ENCODE data around the gene MBNL1. TPM values are rescaled to one million over a fixed set of nuclear protein-coding genes. Genes with fewer than 3 reads are reported as not detected.

MBNL1 gene
- total RNA-seq, 1 donor from 2014 or later, result 229 TPM

GRCh38 chr3:152253514-152253913 lies 15.2 kb upstream of the MBNL1 start:
- no peak overlapping the region for H3K27ac ChIP-seq
- intact Hi-C loops (cut with DNase I), result no loop called here
- peaks cover 22% of the 10 kb centered on the region for H3K4me1 ChIP-seq
- H3K4me3 ChIP-seq, result no peak overlapping the region
- ATAC-seq, result peak; percentile 48
- H3K9me3 ChIP-seq, result no peaks in the 10 kb centered on the region
- TF ChIP-seq CTCF (IDR thresholded peaks at IDR 0.05), result no peak
- no peaks in the 10 kb centered on the region for H3K36me3 ChIP-seq
- no peak for DNase-seq
- no peaks in the 10 kb centered on the region for H3K27me3 ChIP-seq

- Histone ChIP-seq H3K36me3 (no peaks in the 10 kb centered on the region), H3K9me3 (no peaks in the 10 kb centered on the region), H3K4me1 (peaks cover 27% of the 10 kb centered on the region), H3K4me3 (no peak overlapping the region), H3K27ac (no peak overlapping the region), H3K27me3 (no peaks in the 10 kb centered on the region)
- intact Hi-C loops (cut with DNase I), result no loop called here
- TF ChIP-seq CTCF (IDR thresholded peaks at IDR 0.05), result no peak
- no peak for DNase-seq
- ATAC-seq, result no peak
Observed at GRCh38 chr3:152254041-152254440, 14.7 kb upstream of the MBNL1 start.

- intact Hi-C loops (cut with DNase I), result no loop called here
- H3K4me3 ChIP-seq, result no peak overlapping the region
- peaks cover 36% of the 10 kb centered on the region for H3K4me1 ChIP-seq
- H3K9me3 ChIP-seq, result no peaks in the 10 kb centered on the region
- ATAC-seq, result no peak
- H3K27ac ChIP-seq, result no peak overlapping the region
- DNase-seq, result no peak
- H3K27me3 ChIP-seq, result no peaks in the 10 kb centered on the region
- no peaks in the 10 kb centered on the region for H3K36me3 ChIP-seq
- TF ChIP-seq CTCF (IDR thresholded peaks at IDR 0.05), result no peak
Observed at GRCh38 chr3:152255290-152255689, 13.4 kb upstream of the MBNL1 start.

GRCh38 chr3:152256851-152257562 lies 11.7 kb upstream of the MBNL1 start:
- Histone ChIP-seq H3K4me1 (peaks cover 36% of the 10 kb centered on the region), H3K9me3 (no peaks in the 10 kb centered on the region), H3K27ac (peak overlapping the region; percentile 86), H3K27me3 (no peaks in the 10 kb centered on the region), H3K36me3 (no peaks in the 10 kb centered on the region), H3K4me3 (no peak overlapping the region)
- ATAC-seq, result no peak
- TF ChIP-seq CTCF (IDR thresholded peaks at IDR 0.05), result no peak
- DNase-seq, result no peak
- intact Hi-C loops (cut with DNase I), result no loop called here

- intact Hi-C loops (cut with DNase I), result no loop called here
- no peak for TF ChIP-seq CTCF (IDR thresholded peaks at IDR 0.05)
- H3K27me3 ChIP-seq, result no peaks in the 10 kb centered on the region
- H3K27ac ChIP-seq, result peak overlapping the region; percentile 86
- H3K4me3 ChIP-seq, result no peak overlapping the region
- DNase-seq (no peak), ATAC-seq (no peak)
- no peaks in the 10 kb centered on the region for H3K36me3 ChIP-seq
- no peaks in the 10 kb centered on the region for H3K9me3 ChIP-seq
- H3K4me1 ChIP-seq, result peaks cover 36% of the 10 kb centered on the region
Observed at GRCh38 chr3:152257563-152258035, 11.1 kb upstream of the MBNL1 start.

All from upper lobe of right lung (tissue), 1 donor.